Mesenchymal stem cell (in vitro differentiated cells and primary cell): ENCODE data around the gene CALR. TPM values are rescaled to one million over a fixed set of nuclear protein-coding genes. Genes with fewer than 3 reads are reported as not detected.
A peak's percentile ranks its signal among the peaks of the same experiment; 100 is the strongest.
"Not testable (repeated sequence)": the region's sequence is repeated elsewhere in the genome, so short reads cannot be mapped to it uniquely, and the experiment has no call there.

ENCODE experiments used
- DNase-seq: peaks from one replicate; pipeline ENCODE4 v3.0.0-alpha.2; 2013
- H2AFZ ChIP-seq: one replicate; pipeline ENCODE4 v1.6.1; 2013; ENCODE audit warnings: low read depth, mild to moderate bottlenecking, control low read depth, inconsistent platforms, low read length, moderate library complexity
- H2AK5ac ChIP-seq: 2 replicates; pipeline ENCODE4 v1.6.1; 2013; ENCODE audit warnings: low read length, moderate library complexity, mild to moderate bottlenecking, inconsistent platforms; ENCODE audit not compliant: severe bottlenecking
- H2BK120ac ChIP-seq: one replicate; pipeline ENCODE4 v1.6.1; 2013; ENCODE audit warnings: low read depth, mild to moderate bottlenecking, inconsistent platforms, low read length, moderate library complexity
- H2BK12ac ChIP-seq, 2 experiments: one replicate each; pipeline ENCODE4 v1.6.1; 2013; ENCODE audit warnings: inconsistent platforms in 2 of 2, low read length in 2 of 2, mild to moderate bottlenecking in 2 of 2, moderate library complexity in 2 of 2, control low read depth in 1 of 2
- H2BK15ac ChIP-seq: one replicate; pipeline ENCODE4 v1.6.1; 2013; ENCODE audit warnings: mild to moderate bottlenecking, low read depth, inconsistent platforms; ENCODE audit not compliant: poor library complexity, severe bottlenecking
- H2BK5ac ChIP-seq: 2 replicates; pipeline ENCODE4 v1.6.1; 2013; ENCODE audit warnings: low read depth, mild to moderate bottlenecking, low read length, control low read depth, inconsistent platforms; ENCODE audit not compliant: poor library complexity, severe bottlenecking
- H3K14ac ChIP-seq, 2 experiments: one replicate each; pipeline ENCODE4 v1.6.1; 2013; ENCODE audit warnings: inconsistent platforms in 2 of 2, low read length in 2 of 2, control low read depth in 1 of 2, mild to moderate bottlenecking in 1 of 2, moderate library complexity in 1 of 2
- H3K18ac ChIP-seq, 2 experiments: one replicate each; pipeline ENCODE4 v1.6.1; 2013; ENCODE audit warnings: inconsistent platforms in 2 of 2, low read length in 2 of 2, control low read depth in 1 of 2, low read depth in 1 of 2, mild to moderate bottlenecking in 1 of 2
- H3K23ac ChIP-seq, 2 experiments: one replicate each; pipeline ENCODE4 v1.6.1; 2013; ENCODE audit warnings: inconsistent platforms in 2 of 2, low read length in 2 of 2, mild to moderate bottlenecking in 2 of 2, moderate library complexity in 2 of 2, control low read depth in 1 of 2
- H3K27ac ChIP-seq: 2 replicates; pipeline ENCODE4 v1.5.1; 2013; ENCODE audit warnings: mild to moderate bottlenecking, moderate library complexity, low read length, control low read depth, inconsistent platforms; ENCODE audit not compliant: poor library complexity, severe bottlenecking
- H3K27me3 ChIP-seq, 2 experiments: 2 replicates each; pipeline versions ENCODE4 v1.6.1 to v1.7.0; 2013; ENCODE audit warnings: low read length in 2 of 2, mild to moderate bottlenecking in 2 of 2, moderate library complexity in 2 of 2, control low read depth in 1 of 2, inconsistent platforms in 1 of 2; ENCODE audit not compliant: control insufficient read depth in 1 of 2, insufficient read depth in 1 of 2
- H3K36me3 ChIP-seq, 2 experiments: 2 replicates each; pipeline versions ENCODE4 v1.6.1 to v1.7.0; 2013; ENCODE audit warnings: low read length in 2 of 2, control low read depth in 1 of 2, inconsistent platforms in 1 of 2, low read depth in 1 of 2, mild to moderate bottlenecking in 1 of 2; ENCODE audit not compliant: insufficient read depth in 2 of 2, control insufficient read depth in 1 of 2
- H3K4ac ChIP-seq, 2 experiments: one replicate each; pipeline ENCODE4 v1.6.1; 2013; ENCODE audit warnings: inconsistent platforms in 2 of 2, low read length in 2 of 2, mild to moderate bottlenecking in 2 of 2, moderate library complexity in 2 of 2, control low read depth in 1 of 2, low read depth in 1 of 2
- H3K4me1 ChIP-seq: 2 replicates; pipeline ENCODE4 v1.6.1; 2013; ENCODE audit warnings: low read depth, low read length, control low read depth; ENCODE audit not compliant: control insufficient read depth, insufficient read depth
- H3K4me2 ChIP-seq: 2 replicates; pipeline ENCODE4 v1.6.1; 2013; ENCODE audit warnings: low read length, mild to moderate bottlenecking, inconsistent platforms; ENCODE audit not compliant: poor library complexity, severe bottlenecking
- H3K4me3 ChIP-seq, 2 experiments: 2 replicates each; pipeline versions ENCODE4 v1.5.1 to v1.7.0; 2013; ENCODE audit warnings: low read length in 2 of 2, mild to moderate bottlenecking in 2 of 2, control low read depth in 1 of 2, low read depth in 1 of 2; ENCODE audit not compliant: insufficient read depth in 1 of 2
- H3K79me1 ChIP-seq: replicated peaks from 2 replicates; pipeline ENCODE4 v1.6.1; 2013; ENCODE audit warnings: mild to moderate bottlenecking, control low read depth, low read length, inconsistent platforms; ENCODE audit not compliant: poor library complexity, severe bottlenecking
- H3K9ac ChIP-seq: 2 replicates; pipeline ENCODE4 v1.7.0; 2013; ENCODE audit warnings: mild to moderate bottlenecking, low read length, moderate library complexity
- H3K9me3 ChIP-seq: 2 replicates; pipeline ENCODE4 v1.7.0; 2013; ENCODE audit warnings: mild to moderate bottlenecking, low read length; ENCODE audit not compliant: control insufficient read depth
- H4K8ac ChIP-seq: one replicate; pipeline ENCODE4 v1.6.1; 2013; ENCODE audit warnings: inconsistent platforms, mild to moderate bottlenecking, low read length, moderate library complexity
- H4K91ac ChIP-seq: one replicate; pipeline ENCODE4 v1.6.1; 2013; ENCODE audit warnings: mild to moderate bottlenecking, low read length, inconsistent platforms
- WGBS: methylation state at CpG from one replicate; pipeline ENCODE4 v1.1.7; 2013; ENCODE audit warnings: mixed read lengths; 5-methylcytosine and 5-hydroxymethylcytosine counted together
- polyA plus RNA-seq, 2 experiments: library from polyadenylated mRNA; stranded (reverse); fragments of 200-250 nt; gene quantifications; one replicate each; pipeline ENCODE4 v1.2.3, GENCODE V29; 2013

CALR gene
- polyA plus RNA-seq (2013, experiment 1 of 2) = 1,694 TPM
- 1,663 TPM for polyA plus RNA-seq (2013, experiment 2 of 2)

- peak within 1 kb of the TSS; percentile 98 to 99 for H3K4me3 ChIP-seq
- H2BK120ac ChIP-seq = peak within 1 kb of the TSS; percentile 45
- WGBS = under 1% methylated on average over 62 of the region's 63 CpGs
- H3K9ac ChIP-seq = peak within 1 kb of the TSS; percentile 97
- peak within 1 kb of the TSS in 1 of 2 experiments; percentile 66 for H3K23ac ChIP-seq
- H3K79me1 ChIP-seq = no peaks in the 10 kb centered on the region
- H3K27ac ChIP-seq = peak within 1 kb of the TSS; percentile 73
- peaks cover 33% of the 10 kb centered on the region for H3K4me1 ChIP-seq
- H2BK5ac ChIP-seq = peak within 1 kb of the TSS; percentile 71
- H3K4ac ChIP-seq = peak within 1 kb of the TSS; percentile 90 to 96
- peak within 1 kb of the TSS; percentile 98 for H3K14ac ChIP-seq
- peak within 1 kb of the TSS; percentile 34 for H2BK15ac ChIP-seq
- H3K4me2 ChIP-seq = peak within 1 kb of the TSS; percentile 99
- peak within 1 kb of the TSS; percentile 88 to 99 for H3K18ac ChIP-seq
- H2AFZ ChIP-seq = peak within 1 kb of the TSS; percentile 87
- H2BK12ac ChIP-seq = peak within 1 kb of the TSS; percentile 44 to 87
- no peaks in the 10 kb centered on the region for H3K9me3 ChIP-seq
- peak within 1 kb of the TSS; percentile 78 for H2AK5ac ChIP-seq
- H3K36me3 ChIP-seq = peaks cover 32 to 37% of the 10 kb centered on the region in 2 experiments
- H4K8ac ChIP-seq = peak within 1 kb of the TSS; percentile 93
- DNase-seq = peak; percentile 100
- no peaks in the 10 kb centered on the region for H3K27me3 ChIP-seq
- H4K91ac ChIP-seq = peak within 1 kb of the TSS; percentile 97
These were observed at the start of gene CALR for GRCh38 chr19:12937927-12938778. Gene CALR, plus strand, starts transcription at chr19:12938609. Its CDS starts 71 bp downstream, at chr19:12938680.

- not testable (repeated sequence) for H3K23ac ChIP-seq, H4K8ac ChIP-seq, H2BK15ac ChIP-seq, H3K9me3 ChIP-seq, DNase-seq, H2BK5ac ChIP-seq, H4K91ac ChIP-seq, H3K14ac ChIP-seq, H3K27ac ChIP-seq, H3K79me1 ChIP-seq, H2AK5ac ChIP-seq, H2AFZ ChIP-seq, H2BK120ac ChIP-seq, H3K4ac ChIP-seq, H3K18ac ChIP-seq, H2BK12ac ChIP-seq
- peak overlapping the region; percentile 45 for H3K9ac ChIP-seq
- WGBS = 44% methylated on average over 9 of the region's 10 CpGs
- peaks cover 19% of the 10 kb centered on the region for H3K4me1 ChIP-seq
- peaks cover 23 to 26% of the 10 kb centered on the region in 2 experiments for H3K27me3 ChIP-seq
- peak overlapping the region; percentile 59 for H3K4me2 ChIP-seq
- peak overlapping the region in 1 of 2 experiments; percentile 96 for H3K4me3 ChIP-seq
- H3K36me3 ChIP-seq = peaks cover 15 to 20% of the 10 kb centered on the region in 2 experiments
These were observed 48.1 kb upstream of the CALR start for GRCh38 chr19:12890299-12890786.

DNA sequence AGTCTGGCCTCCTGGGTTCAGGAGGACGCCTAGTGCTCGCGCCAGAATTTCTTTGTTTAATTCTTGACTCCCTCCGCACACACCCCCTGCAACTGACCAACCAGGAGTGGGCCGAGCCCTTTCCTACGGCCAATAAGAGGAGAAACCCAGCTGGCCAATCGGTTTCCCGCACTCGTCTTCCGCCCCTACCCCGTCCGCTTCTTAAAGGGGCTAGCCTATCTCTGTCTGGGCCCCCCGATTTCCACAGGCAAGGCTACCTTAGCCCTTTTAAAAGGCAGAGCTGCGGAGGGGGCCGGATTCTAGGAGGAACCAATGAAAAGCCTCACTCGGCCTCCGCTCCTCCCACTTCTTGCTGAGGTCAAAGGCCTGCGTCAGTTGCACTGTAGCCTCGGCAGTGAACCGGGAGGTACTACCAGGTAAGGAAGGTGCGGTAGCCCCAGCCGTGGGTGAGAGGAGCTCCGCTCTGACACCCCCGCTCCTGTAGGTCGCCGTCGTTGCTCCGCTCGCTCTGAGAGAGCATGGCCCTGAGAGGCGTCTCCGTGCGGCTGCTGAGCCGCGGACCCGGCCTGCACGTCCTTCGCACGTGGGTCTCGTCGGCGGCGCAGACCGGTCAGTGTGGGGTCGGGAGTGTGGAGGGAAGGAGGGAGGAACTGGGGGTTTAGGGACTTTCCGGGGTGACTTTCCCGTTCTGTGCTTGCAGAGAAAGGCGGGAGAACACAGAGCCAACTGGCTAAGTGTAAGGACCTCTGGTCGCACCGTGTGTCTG lies 47.4 kb upstream of the CALR start, which contains the start of gene GCDH:
GCDH (plus strand) TSS at position 374 of the 766 bp plus-strand sequence; CDS start at position 519, 145 bp downstream.
- Histone ChIP-seq H3K14ac (no peak within 1 kb of the TSS), H3K18ac (no peak within 1 kb of the TSS), H3K79me1 (peaks cover 10% of the 10 kb centered on the region), H2BK15ac (no peak within 1 kb of the TSS), H3K36me3 (peaks cover 18 to 21% of the 10 kb centered on the region in 2 experiments), H3K9me3 (no peaks in the 10 kb centered on the region), H4K91ac (no peak within 1 kb of the TSS), H3K9ac (peak within 1 kb of the TSS; percentile 82), H3K4me3 (peak within 1 kb of the TSS; percentile 96 to 98), H3K4ac (no peak within 1 kb of the TSS), H3K4me2 (peak within 1 kb of the TSS; percentile 78), H3K27me3 (peaks cover 19 to 22% of the 10 kb centered on the region in 2 experiments), H2AK5ac (no peak within 1 kb of the TSS), H3K4me1 (peaks cover 13% of the 10 kb centered on the region), H2AFZ (peak within 1 kb of the TSS; percentile 99), H3K27ac (no peak within 1 kb of the TSS), H2BK12ac (no peak within 1 kb of the TSS), H2BK5ac (no peak within 1 kb of the TSS), H2BK120ac (no peak within 1 kb of the TSS), H4K8ac (peak within 1 kb of the TSS; percentile 87), H3K23ac (no peak within 1 kb of the TSS)
- peak; percentile 100 for DNase-seq
- WGBS = under 1% methylated on average over 42 of the region's 49 CpGs
